Measurements from ENCODE around the gene CHRM5. TPM values are rescaled to one million over a fixed set of nuclear protein-coding genes. Genes with fewer than 3 reads are reported as not detected.

Gene CHRM5
- total and polyA plus RNA-seq, 2 donors (not counting 1 experiment from before 2014, with no cell fraction given): not detected

DNA sequence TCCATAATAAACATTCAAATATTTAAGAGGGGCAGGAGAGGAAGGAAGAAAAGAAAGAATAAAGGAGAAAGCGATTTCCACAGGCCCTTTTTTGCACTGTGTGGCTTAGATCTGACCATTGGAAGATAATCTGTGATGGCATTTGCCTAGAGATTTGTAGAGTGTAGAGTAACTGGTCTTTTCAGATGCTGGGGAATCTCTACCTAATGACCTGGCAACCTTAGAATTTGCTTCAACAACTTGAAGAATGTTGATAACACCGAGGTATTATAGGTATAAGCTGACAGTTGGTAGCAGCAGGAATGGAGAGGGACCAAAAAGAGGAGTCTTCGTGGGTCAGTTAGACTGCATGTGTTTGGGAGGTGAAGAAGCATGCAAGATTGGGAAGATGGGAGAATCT is 91.6 kb downstream of the CHRM5 start:
- no peaks in the 10 kb centered on the region for H3K9me3 Mint-ChIP-seq (ENCODE audit: insufficient read depth)

DNA sequence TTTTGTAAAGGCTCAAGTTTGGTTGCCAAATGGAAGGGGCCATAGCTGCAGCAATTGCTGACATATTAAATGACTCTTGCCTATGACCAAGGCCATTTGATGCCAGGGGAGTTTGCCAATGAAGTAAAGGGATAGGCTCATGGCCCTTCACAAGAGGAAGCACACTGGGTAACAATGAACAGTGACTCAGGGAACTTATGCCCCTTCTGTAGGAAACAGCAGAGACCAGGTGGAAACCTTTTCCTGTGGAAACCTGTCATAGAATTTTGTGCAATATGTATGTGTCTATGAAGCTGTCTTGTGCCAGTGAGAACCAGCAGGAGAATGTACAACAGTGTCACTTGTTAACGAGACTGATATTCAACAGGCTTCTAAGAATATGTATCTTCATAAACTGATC is 96.1 kb downstream of the CHRM5 start:
- H3K27ac Mint-ChIP-seq: no peak overlapping the region
- POLR2A ChIA-PET: no interaction called here
- DNase-seq (no peak), ATAC-seq (ENCODE audit: low read depth) (no peak)
- Histone ChIP-seq H3K79me2 (ENCODE audit: control insufficient read depth, insufficient read depth, low read length) (no peaks in the 10 kb centered on the region), H3K9me3 (ENCODE audit: control extremely low read depth in 1 of 3, control insufficient read depth in 2 of 3, insufficient read depth in 1 of 3, low read length in 2 of 3) (no peaks in the 10 kb centered on the region), H4K20me1 (ENCODE audit: control insufficient read depth, insufficient read depth, low read length, poor library complexity, severe bottlenecking) (no peaks in the 10 kb centered on the region), H2AFZ (ENCODE audit: insufficient read depth, low read depth, low read length, poor library complexity, severe bottlenecking) (no peak overlapping the region), H3K27ac (ENCODE audit: low read length in 2 of 2) (no peak overlapping the region), H3K36me3 (replicated peaks in 1 of 2; ENCODE audit: control extremely low read depth in 1 of 2, control insufficient read depth in 1 of 2, extremely low read depth in 1 of 2, insufficient read depth in 2 of 2, low read length in 1 of 2) (no peaks in the 10 kb centered on the region), H3K4me1 (ENCODE audit: control insufficient read depth in 2 of 2, insufficient read depth in 2 of 2, low read length in 2 of 2) (peaks cover 0 to 4% of the 10 kb centered on the region in 2 donors), H3K27me3 (replicated peaks in 1 of 4; ENCODE audit: control extremely low read depth in 1 of 4, control insufficient read depth in 3 of 4, insufficient read depth in 4 of 4, low read length in 3 of 4) (no peaks in the 10 kb centered on the region), H3K9ac (ENCODE audit: low read length) (no peak overlapping the region), H3K4me2 (replicated peaks; ENCODE audit: low read depth, low read length, poor library complexity, severe bottlenecking) (no peak overlapping the region), H3K4me3 (ENCODE audit: control extremely low read depth in 1 of 5, extremely low read depth in 1 of 5, insufficient read depth in 1 of 5, low read depth in 2 of 5, low read length in 4 of 5) (no peak overlapping the region)
- intact Hi-C loops (cut with micrococcal nuclease): no loop called here
- H3K27me3 Mint-ChIP-seq: no peaks in the 10 kb centered on the region
- WGBS (ENCODE audit: insufficient coverage): no CpG with 5 or more reads among the region's 1 CpG
- no peaks in the 10 kb centered on the region for H3K9me3 Mint-ChIP-seq (ENCODE audit: insufficient read depth)
- CTCF ChIA-PET: interaction anchor here (0.9 to 6.0 kb wide), 6 partner anchors 9 to 523 kb away, joined by 4 to 57 read pairs (median 5); partner anchors contain the start of genes KATNBL1, NOP10 and NUTM1
- TF ChIP-seq, protein P1, sequence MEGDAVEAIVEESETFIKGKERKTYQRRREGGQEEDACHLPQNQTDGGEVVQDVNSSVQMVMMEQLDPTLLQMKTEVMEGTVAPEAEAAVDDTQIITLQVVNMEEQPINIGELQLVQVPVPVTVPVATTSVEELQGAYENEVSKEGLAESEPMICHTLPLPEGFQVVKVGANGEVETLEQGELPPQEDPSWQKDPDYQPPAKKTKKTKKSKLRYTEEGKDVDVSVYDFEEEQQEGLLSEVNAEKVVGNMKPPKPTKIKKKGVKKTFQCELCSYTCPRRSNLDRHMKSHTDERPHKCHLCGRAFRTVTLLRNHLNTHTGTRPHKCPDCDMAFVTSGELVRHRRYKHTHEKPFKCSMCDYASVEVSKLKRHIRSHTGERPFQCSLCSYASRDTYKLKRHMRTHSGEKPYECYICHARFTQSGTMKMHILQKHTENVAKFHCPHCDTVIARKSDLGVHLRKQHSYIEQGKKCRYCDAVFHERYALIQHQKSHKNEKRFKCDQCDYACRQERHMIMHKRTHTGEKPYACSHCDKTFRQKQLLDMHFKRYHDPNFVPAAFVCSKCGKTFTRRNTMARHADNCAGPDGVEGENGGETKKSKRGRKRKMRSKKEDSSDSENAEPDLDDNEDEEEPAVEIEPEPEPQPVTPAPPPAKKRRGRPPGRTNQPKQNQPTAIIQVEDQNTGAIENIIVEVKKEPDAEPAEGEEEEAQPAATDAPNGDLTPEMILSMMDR (IDR thresholded peaks at IDR 0.05): no peak
- TF ChIP-seq EZH2 (IDR thresholded peaks at IDR 0.05; ENCODE audit: borderline replicate concordance, insufficient read depth, low read depth, low read length, poor library complexity, severe bottlenecking): no peak
- H3K4me3 Mint-ChIP-seq: no peak overlapping the region
- H3K4me1 Mint-ChIP-seq: peaks cover 4% of the 10 kb centered on the region

More for the DNA sequence above, 91.6 kb downstream of the CHRM5 start:
- TF ChIP-seq, protein P1 (IDR thresholded peaks at IDR 0.05): no peak
- TF ChIP-seq EZH2 (IDR thresholded peaks at IDR 0.05; ENCODE audit: borderline replicate concordance, insufficient read depth, low read depth, low read length, poor library complexity, severe bottlenecking): no peak
- Mint-ChIP-seq H3K4me3 (no peak overlapping the region), H3K27ac (no peak overlapping the region), H3K27me3 (no peaks in the 10 kb centered on the region), H3K4me1 (peaks cover 4% of the 10 kb centered on the region)
- no peak overlapping the region for H3K4me2 ChIP-seq (replicated peaks; ENCODE audit: low read depth, low read length, poor library complexity, severe bottlenecking)
- H3K9ac ChIP-seq (ENCODE audit: low read length): no peak overlapping the region
- WGBS (ENCODE audit: insufficient coverage): 75% methylated on average over 1 of the region's 3 CpGs
- no peaks in the 10 kb centered on the region for H3K9me3 ChIP-seq (ENCODE audit: control extremely low read depth in 1 of 3, control insufficient read depth in 2 of 3, insufficient read depth in 1 of 3, low read length in 2 of 3)
- ATAC-seq (ENCODE audit: low read depth) (no peak), DNase-seq (no peak)
- POLR2A ChIA-PET: no interaction called here
- H3K4me1 ChIP-seq (ENCODE audit: control insufficient read depth in 2 of 2, insufficient read depth in 2 of 2, low read length in 2 of 2): peaks cover 0 to 4% of the 10 kb centered on the region in 2 donors
- intact Hi-C loops (cut with micrococcal nuclease): no loop called here
- H3K27ac ChIP-seq (ENCODE audit: low read length in 2 of 2): no peak overlapping the region
- H3K4me3 ChIP-seq (ENCODE audit: control extremely low read depth in 1 of 5, extremely low read depth in 1 of 5, insufficient read depth in 1 of 5, low read depth in 2 of 5, low read length in 4 of 5): no peak overlapping the region
- H3K79me2 ChIP-seq (ENCODE audit: control insufficient read depth, insufficient read depth, low read length): no peaks in the 10 kb centered on the region
- H3K27me3 ChIP-seq (replicated peaks in 1 of 4; ENCODE audit: control extremely low read depth in 1 of 4, control insufficient read depth in 3 of 4, insufficient read depth in 4 of 4, low read length in 3 of 4): no peaks in the 10 kb centered on the region
- H2AFZ ChIP-seq (ENCODE audit: insufficient read depth, low read depth, low read length, poor library complexity, severe bottlenecking): no peak overlapping the region
- CTCF ChIA-PET: interaction anchor here (1.3 to 6.0 kb wide), 3 partner anchors 149 to 528 kb away, joined by 4 to 57 read pairs (median 44); partner anchors contain the start of gene KATNBL1
- H3K36me3 ChIP-seq (replicated peaks in 1 of 2; ENCODE audit: control extremely low read depth in 1 of 2, control insufficient read depth in 1 of 2, extremely low read depth in 1 of 2, insufficient read depth in 2 of 2, low read length in 1 of 2): no peaks in the 10 kb centered on the region
- H4K20me1 ChIP-seq (ENCODE audit: control insufficient read depth, insufficient read depth, low read length, poor library complexity, severe bottlenecking): no peaks in the 10 kb centered on the region

All from B cell (primary cell).